ENCODE measurements around the gene CAPSL. TPM values are rescaled to one million over a fixed set of nuclear protein-coding genes. Genes with fewer than 3 reads are reported as not detected.

The CAPSL gene
- total RNA-seq, 4 donors from 2014 or later: not detected

DNA sequence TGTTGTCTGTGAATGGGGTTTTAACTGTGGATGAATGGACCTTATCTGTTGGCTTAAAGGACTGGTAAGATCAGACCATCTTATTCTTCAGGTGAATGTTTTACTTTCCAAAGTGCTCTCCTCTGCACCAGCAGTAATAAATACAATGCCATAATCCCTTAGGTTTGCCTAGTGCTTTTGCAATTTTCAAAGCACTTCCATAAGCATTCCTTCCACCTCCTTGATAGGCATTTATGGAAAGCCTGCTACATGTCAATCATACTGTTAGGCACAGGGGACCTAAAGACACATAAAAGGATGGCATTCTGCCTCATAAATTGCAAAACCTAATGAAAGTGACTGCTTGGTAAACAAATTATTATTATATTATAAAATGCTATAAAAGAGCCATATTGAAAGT is 60.3 kb downstream of the CAPSL start:
- intact Hi-C loops (cut with DNase I): no loop called here
- DNase-seq: no peak
- Histone ChIP-seq H3K27me3 (no peaks in the 10 kb centered on the region), H3K27ac (no peak overlapping the region), H3K36me3 (no peaks in the 10 kb centered on the region), H3K9me3 (no peaks in the 10 kb centered on the region), H3K4me1 (peaks cover 0 to 9% (median 0%) of the 10 kb centered on the region in 3 donors), H3K4me3 (no peak overlapping the region)
- TF ChIP-seq, protein P1, sequence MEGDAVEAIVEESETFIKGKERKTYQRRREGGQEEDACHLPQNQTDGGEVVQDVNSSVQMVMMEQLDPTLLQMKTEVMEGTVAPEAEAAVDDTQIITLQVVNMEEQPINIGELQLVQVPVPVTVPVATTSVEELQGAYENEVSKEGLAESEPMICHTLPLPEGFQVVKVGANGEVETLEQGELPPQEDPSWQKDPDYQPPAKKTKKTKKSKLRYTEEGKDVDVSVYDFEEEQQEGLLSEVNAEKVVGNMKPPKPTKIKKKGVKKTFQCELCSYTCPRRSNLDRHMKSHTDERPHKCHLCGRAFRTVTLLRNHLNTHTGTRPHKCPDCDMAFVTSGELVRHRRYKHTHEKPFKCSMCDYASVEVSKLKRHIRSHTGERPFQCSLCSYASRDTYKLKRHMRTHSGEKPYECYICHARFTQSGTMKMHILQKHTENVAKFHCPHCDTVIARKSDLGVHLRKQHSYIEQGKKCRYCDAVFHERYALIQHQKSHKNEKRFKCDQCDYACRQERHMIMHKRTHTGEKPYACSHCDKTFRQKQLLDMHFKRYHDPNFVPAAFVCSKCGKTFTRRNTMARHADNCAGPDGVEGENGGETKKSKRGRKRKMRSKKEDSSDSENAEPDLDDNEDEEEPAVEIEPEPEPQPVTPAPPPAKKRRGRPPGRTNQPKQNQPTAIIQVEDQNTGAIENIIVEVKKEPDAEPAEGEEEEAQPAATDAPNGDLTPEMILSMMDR (IDR thresholded peaks at IDR 0.05): no peak
- TF ChIP-seq POLR2A (IDR thresholded peaks at IDR 0.05): no peak

DNA sequence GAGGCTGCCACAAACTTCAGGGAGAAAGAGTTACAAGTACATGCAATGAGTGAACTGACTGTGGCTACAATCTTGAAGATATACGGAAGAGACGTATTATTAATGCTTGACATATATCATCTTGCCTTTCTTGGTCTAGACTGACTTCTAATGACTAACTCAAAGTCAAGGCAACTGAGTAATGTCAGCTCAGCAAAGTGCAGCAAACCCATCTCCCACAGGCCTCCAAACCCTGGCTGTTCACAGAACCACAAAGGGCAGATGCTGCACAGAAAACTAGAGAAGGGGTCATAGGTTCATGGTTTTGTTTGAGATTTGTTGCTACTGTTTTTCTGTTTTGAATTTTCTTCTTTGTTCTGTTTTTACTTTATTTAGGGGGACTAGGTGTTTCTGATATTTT is 60.8 kb downstream of the CAPSL start:
- no peaks in the 10 kb centered on the region for H3K36me3 ChIP-seq
- H3K4me3 ChIP-seq: no peak overlapping the region
- intact Hi-C loops (cut with DNase I): no loop called here
- TF ChIP-seq, protein P1 (IDR thresholded peaks at IDR 0.05): no peak
- no peak for TF ChIP-seq POLR2A (IDR thresholded peaks at IDR 0.05)
- WGBS, 2 donors: 60 to 91% methylated on average over 2 of the region's 2 CpGs
- H3K9me3 ChIP-seq: no peaks in the 10 kb centered on the region
- DNase-seq: no peak
- H3K27ac ChIP-seq: no peak overlapping the region
- H3K27me3 ChIP-seq: no peaks in the 10 kb centered on the region
- H3K4me1 ChIP-seq: peaks cover 0 to 9% (median 0%) of the 10 kb centered on the region in 3 donors

DNA sequence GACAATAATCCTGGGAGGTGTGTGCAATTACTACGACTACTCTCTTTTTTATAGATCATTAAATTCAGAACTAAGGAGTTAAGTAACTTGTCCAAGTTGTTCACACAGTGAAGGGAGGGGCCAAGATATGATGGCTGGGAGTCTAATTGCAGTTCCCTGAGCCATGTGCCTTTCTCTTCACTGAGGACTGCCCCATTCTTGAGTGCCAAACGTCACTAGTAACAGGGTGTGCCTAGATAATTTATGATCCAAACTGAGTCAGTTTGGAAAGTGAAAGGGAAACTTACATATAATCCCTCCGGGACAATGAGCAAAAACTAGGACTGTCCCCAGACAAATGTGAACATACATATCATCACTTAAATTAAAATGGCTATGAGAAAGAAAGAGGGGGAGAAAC is 61.5 kb downstream of the CAPSL start:
- no peak for DNase-seq
- no peak for TF ChIP-seq POLR2A (IDR thresholded peaks at IDR 0.05)
- TF ChIP-seq, protein P1 (IDR thresholded peaks at IDR 0.05): no peak
- peaks cover 0 to 9% (median 0%) of the 10 kb centered on the region in 3 donors for H3K4me1 ChIP-seq
- intact Hi-C loops (cut with DNase I): no loop called here
- no peaks in the 10 kb centered on the region for H3K27me3 ChIP-seq
- 25 to 29% methylated on average over 3 of the region's 3 CpGs for WGBS, 2 donors
- no peak overlapping the region for H3K27ac ChIP-seq
- no peak overlapping the region for H3K4me3 ChIP-seq
- H3K9me3 ChIP-seq: no peaks in the 10 kb centered on the region
- no peaks in the 10 kb centered on the region for H3K36me3 ChIP-seq

DNA sequence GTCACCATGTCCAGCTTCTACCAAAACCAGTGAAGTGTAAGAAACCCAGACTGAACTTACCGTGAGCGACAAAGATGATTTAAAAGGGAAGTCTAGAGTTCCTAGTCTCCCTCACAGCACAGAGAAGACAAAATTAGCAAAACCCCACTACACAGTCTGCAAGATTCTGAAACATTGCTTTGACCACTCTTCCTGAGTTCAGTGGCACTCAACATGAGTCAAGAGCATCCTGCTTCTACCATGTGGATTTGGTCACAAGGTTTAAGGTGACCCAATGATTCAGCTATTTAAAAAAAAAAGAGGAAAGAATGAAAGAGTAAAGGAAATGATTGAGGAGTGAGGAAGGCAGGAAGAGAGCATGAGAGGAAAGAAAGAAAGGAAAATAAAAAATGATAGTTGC is 62.0 kb downstream of the CAPSL start:
- Histone ChIP-seq H3K27ac (no peak overlapping the region), H3K27me3 (no peaks in the 10 kb centered on the region), H3K36me3 (no peaks in the 10 kb centered on the region), H3K4me1 (peaks cover 0 to 9% (median 0%) of the 10 kb centered on the region in 3 donors), H3K9me3 (no peaks in the 10 kb centered on the region), H3K4me3 (no peak overlapping the region)
- no peak for DNase-seq
- no peak for TF ChIP-seq POLR2A (IDR thresholded peaks at IDR 0.05)
- TF ChIP-seq, protein P1 (IDR thresholded peaks at IDR 0.05): no peak
- intact Hi-C loops (cut with DNase I): no loop called here
- WGBS, 2 donors: 84 to 87% methylated on average over 2 of the region's 2 CpGs

DNA sequence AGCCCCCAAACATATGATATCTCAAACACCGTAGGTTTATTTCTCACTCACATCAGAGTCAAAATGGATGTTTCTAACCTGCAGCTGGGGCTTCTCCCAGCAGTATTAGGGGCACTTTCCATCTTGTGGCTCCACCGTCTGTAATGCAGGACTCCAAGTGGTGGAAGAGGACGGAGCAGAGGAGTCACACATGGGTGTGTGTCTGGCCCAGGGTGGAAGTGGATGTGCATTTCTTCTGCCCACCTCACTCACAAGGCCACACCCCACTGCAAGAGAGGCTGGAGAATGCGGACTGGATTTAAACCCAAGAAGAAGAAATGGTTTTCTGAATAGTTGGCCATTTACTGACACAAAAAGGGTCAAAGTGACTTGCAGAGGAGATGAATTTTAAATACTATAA is 67.8 kb downstream of the CAPSL start:
- no peak for TF ChIP-seq POLR2A (IDR thresholded peaks at IDR 0.05)
- TF ChIP-seq, protein P1 (IDR thresholded peaks at IDR 0.05): no peak
- H3K9me3 ChIP-seq: no peaks in the 10 kb centered on the region
- intact Hi-C loops (cut with DNase I): no loop called here
- no peaks in the 10 kb centered on the region for H3K27me3 ChIP-seq
- H3K4me3 ChIP-seq: no peak overlapping the region
- no peak overlapping the region for H3K27ac ChIP-seq
- no peak for DNase-seq
- 94 to 95% methylated on average over 4 of the region's 4 CpGs for WGBS, 2 donors
- no peaks in the 10 kb centered on the region for H3K36me3 ChIP-seq
- no peaks in the 10 kb centered on the region for H3K4me1 ChIP-seq

Measured in esophagus squamous epithelium (tissue), 5 donors.